Retinal pigment epithelial cell (primary cell): ENCODE results near the gene POLH.

Experiments
- DNase-seq: peaks from one replicate; pipeline ENCODE4 v3.0.0-alpha.2; 2010; ENCODE audit warnings: low read depth
- H3K4me3 ChIP-seq: 2 replicates; pipeline ENCODE4 v1.5.1; 2011; ENCODE audit warnings: mild to moderate bottlenecking, low read length, control low read depth, moderate library complexity
- CTCF ChIP-seq: conservative IDR thresholded peaks from 2 replicates; pipeline ENCODE4 v1.5.1; 2011; ENCODE audit warnings: low read depth, low read length, control low read depth, inconsistent platforms

POLH gene

DNA sequence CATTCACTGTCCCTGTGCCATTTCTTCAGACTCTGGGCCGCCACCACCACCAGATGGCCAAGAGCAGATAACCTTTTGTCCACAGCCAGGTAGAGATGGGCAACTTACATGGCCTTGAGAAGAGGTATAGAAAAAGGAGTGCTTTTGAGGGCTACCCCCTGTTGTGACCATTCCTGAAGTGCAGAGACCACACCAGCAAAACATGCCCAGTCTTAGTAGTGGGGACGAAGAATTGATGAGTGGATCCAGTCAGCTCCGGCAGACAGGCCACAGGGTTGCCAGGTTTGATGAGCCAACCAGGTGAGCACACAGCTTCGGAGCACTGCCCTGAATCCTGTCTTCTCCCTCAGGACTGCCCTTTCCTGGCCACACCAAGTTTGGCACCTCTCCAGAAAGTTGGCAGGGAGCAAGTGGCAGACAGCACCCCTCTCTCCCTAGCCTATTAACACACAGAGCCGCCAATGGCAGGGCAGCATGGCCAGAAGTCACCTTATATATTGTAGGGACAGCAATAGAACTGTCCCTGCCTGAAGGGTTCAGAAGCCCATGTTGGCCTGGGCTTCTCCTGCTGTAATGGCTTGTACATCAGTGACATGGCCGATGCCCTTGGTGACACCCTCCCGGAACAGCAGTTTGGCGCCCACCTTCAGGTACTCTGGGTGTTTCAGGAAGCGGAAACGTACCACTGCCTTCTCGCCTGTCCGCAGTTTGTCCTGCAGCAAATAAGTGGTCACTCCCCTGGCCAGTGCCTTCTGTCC is 45.3 kb downstream of the POLH start:
- no peak overlapping the region for H3K4me3 ChIP-seq
- DNase-seq, result no peak
- TF ChIP-seq CTCF, result no peak

- no peak for DNase-seq
- H3K4me3 ChIP-seq, result no peak overlapping the region
Measured at GRCh38 chr6:43621836-43622180, 45.8 kb downstream of the POLH start.

GRCh38 chr6:43622541-43622940 is 46.6 kb downstream of the POLH start:
- no peak for TF ChIP-seq CTCF
- H3K4me3 ChIP-seq, result no peak overlapping the region

More at GRCh38 chr6:43621836-43622180, 45.8 kb downstream of the POLH start:
- TF ChIP-seq CTCF, result no peak

DNA sequence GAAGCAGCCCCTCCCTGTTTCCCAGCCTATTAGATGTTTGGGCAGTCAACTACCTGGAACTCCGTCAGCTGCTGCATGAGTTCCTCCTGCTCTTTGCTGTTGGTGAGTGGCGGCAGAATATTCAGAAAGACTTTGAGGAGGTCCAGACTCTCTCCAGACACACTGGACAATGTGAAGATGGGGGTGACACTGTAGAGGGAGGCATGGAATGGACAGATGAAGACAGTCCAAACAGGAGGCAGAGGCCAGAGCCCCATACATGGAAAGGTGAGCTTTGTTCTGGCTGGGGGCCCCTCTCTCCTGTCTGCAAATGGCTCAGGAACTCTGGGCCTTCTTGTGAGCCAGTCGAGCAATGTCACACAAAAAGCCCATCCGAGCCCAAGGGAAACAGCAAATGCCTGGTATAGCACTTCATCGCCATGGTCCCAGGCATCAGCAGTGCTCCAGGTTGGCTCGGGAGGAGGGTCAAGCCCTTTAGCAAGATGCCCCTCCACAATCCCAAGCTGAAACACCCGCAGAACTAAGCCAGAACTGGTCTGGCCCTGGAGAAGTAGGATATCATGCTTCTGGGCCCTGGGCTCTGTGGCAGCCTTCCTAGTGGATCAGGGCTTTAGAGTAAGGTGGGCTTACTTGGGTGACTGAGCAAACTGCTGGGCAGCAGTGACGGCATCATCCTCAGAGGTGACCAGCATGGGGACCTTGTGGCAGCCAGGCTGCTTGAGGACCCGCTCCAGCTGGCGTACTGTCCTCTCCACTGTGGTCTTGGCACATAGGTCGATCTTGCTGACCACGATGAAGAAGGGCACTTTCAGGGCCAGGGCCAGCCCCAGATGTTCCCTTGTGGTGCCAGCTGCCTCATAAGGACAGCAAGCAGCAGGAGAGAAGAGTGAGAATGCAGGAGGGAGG is 48.1 kb downstream of the POLH start:
- no peak for TF ChIP-seq CTCF
- no peak for DNase-seq
- H3K4me3 ChIP-seq, result no peak overlapping the region

More at GRCh38 chr6:43622541-43622940, 46.6 kb downstream of the POLH start:
- no peak for DNase-seq

- TF ChIP-seq CTCF, result no peak
- no peak overlapping the region for H3K4me3 ChIP-seq
- DNase-seq, result no peak
Measured at GRCh38 chr6:43624786-43625288, 48.9 kb downstream of the POLH start.

GRCh38 chr6:43625393-43625992 is 49.5 kb downstream of the POLH start:
- no peak for TF ChIP-seq CTCF
- no peak for DNase-seq
- H3K4me3 ChIP-seq, result no peak overlapping the region
